ENCODE results near the gene ITPRIPL2. TPM values are rescaled to one million over a fixed set of nuclear protein-coding genes. Genes with fewer than 3 reads are reported as not detected.

ITPRIPL2 gene
- total and polyA plus RNA-seq, 2 of the 13 experiments (the other 11 are each of a cell fraction or from before 2014, with no cell fraction given) = 5.9 to 12.6 TPM

DNA sequence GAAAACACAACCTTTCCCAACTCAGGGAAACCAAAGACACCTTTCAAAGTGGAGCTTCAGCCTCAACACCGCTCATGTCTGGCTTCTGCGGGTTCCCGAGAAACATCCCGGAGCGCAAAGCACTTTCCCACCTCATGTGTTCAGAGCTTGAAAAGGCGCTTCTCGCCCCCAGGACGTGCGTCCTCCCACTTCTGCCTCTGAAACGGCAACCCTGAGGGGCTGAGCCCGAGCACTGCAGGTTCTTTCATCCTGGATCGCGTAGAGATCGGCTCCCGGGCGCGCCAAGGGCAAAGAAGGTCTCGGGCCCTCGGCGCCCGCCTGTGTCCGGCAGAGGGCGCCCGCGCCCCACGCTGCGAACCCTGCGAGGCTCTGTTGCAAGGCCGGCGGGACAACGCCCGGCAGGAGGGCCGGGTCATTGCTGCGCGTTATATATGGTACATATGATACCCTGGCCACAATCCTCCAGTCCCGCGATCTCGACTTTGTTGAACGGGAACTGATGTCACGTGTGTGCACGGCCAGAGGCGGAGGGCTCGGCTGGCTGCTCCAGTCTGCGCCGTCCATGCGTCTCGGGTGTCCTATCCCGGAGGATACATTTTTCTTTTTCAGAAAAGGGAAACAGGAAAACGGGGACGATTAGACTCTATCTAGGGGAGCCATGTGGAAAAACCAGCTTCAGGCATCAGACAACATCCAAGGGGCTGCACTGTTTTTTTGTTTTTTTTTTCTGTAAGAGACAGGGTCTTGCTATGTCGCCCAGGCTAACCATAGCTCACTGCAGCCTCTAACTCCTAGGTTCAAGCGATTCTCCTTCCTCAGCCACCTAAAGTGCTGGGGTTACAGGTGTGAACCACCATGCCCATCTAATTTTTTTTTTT lies 27.2 kb upstream of the ITPRIPL2 start (continued):
- TF ChIP-seq, protein P1, sequence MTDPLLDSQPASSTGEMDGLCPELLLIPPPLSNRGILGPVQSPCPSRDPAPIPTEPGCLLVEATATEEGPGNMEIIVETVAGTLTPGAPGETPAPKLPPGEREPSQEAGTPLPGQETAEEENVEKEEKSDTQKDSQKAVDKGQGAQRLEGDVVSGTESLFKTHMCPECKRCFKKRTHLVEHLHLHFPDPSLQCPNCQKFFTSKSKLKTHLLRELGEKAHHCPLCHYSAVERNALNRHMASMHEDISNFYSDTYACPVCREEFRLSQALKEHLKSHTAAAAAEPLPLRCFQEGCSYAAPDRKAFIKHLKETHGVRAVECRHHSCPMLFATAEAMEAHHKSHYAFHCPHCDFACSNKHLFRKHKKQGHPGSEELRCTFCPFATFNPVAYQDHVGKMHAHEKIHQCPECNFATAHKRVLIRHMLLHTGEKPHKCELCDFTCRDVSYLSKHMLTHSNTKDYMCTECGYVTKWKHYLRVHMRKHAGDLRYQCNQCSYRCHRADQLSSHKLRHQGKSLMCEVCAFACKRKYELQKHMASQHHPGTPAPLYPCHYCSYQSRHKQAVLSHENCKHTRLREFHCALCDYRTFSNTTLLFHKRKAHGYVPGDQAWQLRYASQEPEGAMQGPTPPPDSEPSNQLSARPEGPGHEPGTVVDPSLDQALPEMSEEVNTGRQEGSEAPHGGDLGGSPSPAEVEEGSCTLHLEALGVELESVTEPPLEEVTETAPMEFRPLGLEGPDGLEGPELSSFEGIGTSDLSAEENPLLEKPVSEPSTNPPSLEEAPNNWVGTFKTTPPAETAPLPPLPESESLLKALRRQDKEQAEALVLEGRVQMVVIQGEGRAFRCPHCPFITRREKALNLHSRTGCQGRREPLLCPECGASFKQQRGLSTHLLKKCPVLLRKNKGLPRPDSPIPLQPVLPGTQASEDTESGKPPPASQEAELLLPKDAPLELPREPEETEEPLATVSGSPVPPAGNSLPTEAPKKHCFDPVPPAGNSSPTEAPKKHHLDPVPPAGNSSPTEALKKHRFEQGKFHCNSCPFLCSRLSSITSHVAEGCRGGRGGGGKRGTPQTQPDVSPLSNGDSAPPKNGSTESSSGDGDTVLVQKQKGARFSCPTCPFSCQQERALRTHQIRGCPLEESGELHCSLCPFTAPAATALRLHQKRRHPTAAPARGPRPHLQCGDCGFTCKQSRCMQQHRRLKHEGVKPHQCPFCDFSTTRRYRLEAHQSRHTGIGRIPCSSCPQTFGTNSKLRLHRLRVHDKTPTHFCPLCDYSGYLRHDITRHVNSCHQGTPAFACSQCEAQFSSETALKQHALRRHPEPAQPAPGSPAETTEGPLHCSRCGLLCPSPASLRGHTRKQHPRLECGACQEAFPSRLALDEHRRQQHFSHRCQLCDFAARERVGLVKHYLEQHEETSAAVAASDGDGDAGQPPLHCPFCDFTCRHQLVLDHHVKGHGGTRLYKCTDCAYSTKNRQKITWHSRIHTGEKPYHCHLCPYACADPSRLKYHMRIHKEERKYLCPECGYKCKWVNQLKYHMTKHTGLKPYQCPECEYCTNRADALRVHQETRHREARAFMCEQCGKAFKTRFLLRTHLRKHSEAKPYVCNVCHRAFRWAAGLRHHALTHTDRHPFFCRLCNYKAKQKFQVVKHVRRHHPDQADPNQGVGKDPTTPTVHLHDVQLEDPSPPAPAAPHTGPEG (CRISPR knock-in tag; IDR thresholded peaks at IDR 0.05) = peak; percentile 84
- TF ChIP-seq GZF1 (CRISPR knock-in tag; IDR thresholded peaks at IDR 0.05) (peak; percentile 98), HOXA9 (CRISPR knock-in tag; IDR thresholded peaks at IDR 0.05; ENCODE audit: borderline replicate concordance) (no peak), ISX (CRISPR knock-in tag; conservative IDR thresholded peaks at IDR 0.05) (peak; percentile 91; the same call in 1 of the 2 replicates), ZNF354B (CRISPR knock-in tag; IDR thresholded peaks at IDR 0.05) (no peak), NR2F6 (IDR thresholded peaks at IDR 0.05) (no peak), NR2F6 (CRISPR knock-in tag; IDR thresholded peaks at IDR 0.05) (peak; percentile 75), FOXA1 (IDR thresholded peaks at IDR 0.05) (no peak), FOXA1 (CRISPR knock-in tag; IDR thresholded peaks at IDR 0.05) (peak; percentile 73), HMGA1 (CRISPR knock-in tag; conservative IDR thresholded peaks at IDR 0.05) (no peak), ZFP37 (CRISPR knock-in tag; IDR thresholded peaks at IDR 0.05; ENCODE audit: borderline replicate concordance) (peak; percentile 92), PRDM15 (CRISPR knock-in tag; IDR thresholded peaks at IDR 0.05) (peak; percentile 69; the same call in 1 of the 2 replicates), ZSCAN5A (CRISPR knock-in tag; IDR thresholded peaks at IDR 0.05; ENCODE audit: borderline replicate concordance) (no peak), CREB1 (IDR thresholded peaks at IDR 0.05) (no peak), CREB1 (CRISPR knock-in tag; IDR thresholded peaks at IDR 0.05) (no peak), HOXD1 (CRISPR knock-in tag; IDR thresholded peaks at IDR 0.05) (peak; percentile 87), SMAD3 (CRISPR knock-in tag; IDR thresholded peaks at IDR 0.05) (peak; percentile 67; the same call in 1 of the 2 replicates)
- TF ChIP-seq, protein P2, sequence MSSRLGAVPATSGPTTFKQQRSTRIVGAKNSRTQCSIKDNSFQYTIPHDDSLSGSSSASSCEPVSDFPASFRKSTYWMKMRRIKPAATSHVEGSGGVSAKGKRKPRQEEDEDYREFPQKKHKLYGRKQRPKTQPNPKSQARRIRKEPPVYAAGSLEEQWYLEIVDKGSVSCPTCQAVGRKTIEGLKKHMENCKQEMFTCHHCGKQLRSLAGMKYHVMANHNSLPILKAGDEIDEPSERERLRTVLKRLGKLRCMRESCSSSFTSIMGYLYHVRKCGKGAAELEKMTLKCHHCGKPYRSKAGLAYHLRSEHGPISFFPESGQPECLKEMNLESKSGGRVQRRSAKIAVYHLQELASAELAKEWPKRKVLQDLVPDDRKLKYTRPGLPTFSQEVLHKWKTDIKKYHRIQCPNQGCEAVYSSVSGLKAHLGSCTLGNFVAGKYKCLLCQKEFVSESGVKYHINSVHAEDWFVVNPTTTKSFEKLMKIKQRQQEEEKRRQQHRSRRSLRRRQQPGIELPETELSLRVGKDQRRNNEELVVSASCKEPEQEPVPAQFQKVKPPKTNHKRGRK (CRISPR knock-in tag; IDR thresholded peaks at IDR 0.05) = no peak

Data from HepG2 (cell line).